ENCODE measurements around the gene TMEM183A. TPM values are rescaled to one million over a fixed set of nuclear protein-coding genes. Genes with fewer than 3 reads are reported as not detected.

TMEM183A gene
- total and polyA plus RNA-seq, 2 experiments from 2014 or later, result 55.1 to 128 TPM

GRCh38 chr1:203033287-203033686 is 26.1 kb downstream of the TMEM183A start (continued):
- TF ChIP-seq ZNF462 (CRISPR knock-in tag; IDR thresholded peaks at IDR 0.05), result no peak
- TF ChIP-seq CREB1 (CRISPR knock-in tag; IDR thresholded peaks at IDR 0.05; ENCODE audit: low read depth), result no peak
- no peak for TF ChIP-seq ZNF114 (CRISPR knock-in tag; IDR thresholded peaks at IDR 0.05)
- TF ChIP-seq POLR2AphosphoS5 (IDR thresholded peaks at IDR 0.05; ENCODE audit: low read depth), result no peak

GRCh38 chr1:203033917-203034316 is 26.7 kb downstream of the TMEM183A start:
- Mint-ChIP-seq H3K4me1 (peaks cover 14% of the 10 kb centered on the region), H3K36me3 (ENCODE audit: low read depth) (no peaks in the 10 kb centered on the region), H3K9me3 (no peaks in the 10 kb centered on the region; the same call in 2 of the 3 replicates), H3K27me3 (ENCODE audit: insufficient read depth, low read depth, poor library complexity) (peaks cover 8% of the 10 kb centered on the region), H3K4me3 (no peak overlapping the region; the same call in 2 of the 3 replicates), H3K27ac (no peak overlapping the region)
- Histone ChIP-seq H3K79me2 (replicated peaks; ENCODE audit: insufficient read depth) (no peaks in the 10 kb centered on the region), H3K9me2 (ENCODE audit: insufficient read depth) (no peaks in the 10 kb centered on the region), H3K4me2 (no peak overlapping the region), H4K20me1 (replicated peaks; ENCODE audit: insufficient read depth) (no peaks in the 10 kb centered on the region), H3K36me3 (ENCODE audit: insufficient read depth) (no peaks in the 10 kb centered on the region), H3K4me3 (no peak overlapping the region), H3K27me3 (ENCODE audit: insufficient read depth) (no peaks in the 10 kb centered on the region), H2AFZ (no peak overlapping the region), H3K27ac (ENCODE audit: low read depth) (no peak overlapping the region), H3K4me1 (ENCODE audit: insufficient read depth) (peaks cover 11% of the 10 kb centered on the region; the same call in 1 of the 2 replicates), H3F3A (replicated peaks; ENCODE audit: low read depth) (no peaks in the 10 kb centered on the region)
- no peak for DNase-seq (ENCODE audit: low spot score)
- no peak for ATAC-seq
- TF ChIP-seq POLR2AphosphoS5 (IDR thresholded peaks at IDR 0.05; ENCODE audit: low read depth) (no peak), STAT1 (IDR thresholded peaks at IDR 0.05; ENCODE audit: unreplicated experiment) (no peak), EZH2phosphoT487 (IDR thresholded peaks at IDR 0.05; ENCODE audit: unreplicated experiment) (no peak), REST (IDR thresholded peaks at IDR 0.05; ENCODE audit: unreplicated experiment) (no peak), NANOG (IDR thresholded peaks at IDR 0.05; ENCODE audit: borderline replicate concordance) (no peak)
